Endothelial cell of umbilical vein (primary cell): Measurements from ENCODE around the gene GET4. TPM values are rescaled to one million over a fixed set of nuclear protein-coding genes. Genes with fewer than 3 reads are reported as not detected.

ENCODE experiments used
- BruUV-seq: library from RNA; stranded (reverse); fragments of 400-500 nt; replicated peaks from 2 replicates; lab custom pipeline; 2021; lab: Mats Ljungman, UMichigan
- CTCF ChIA-PET: fragments of 300-600, 350-600 bp; sonication (Branson Sonifier 250); formaldehyde crosslinking; loops from one replicate; lab custom pipeline; 2021; ENCODE audit warnings: antibody characterized with exemption, inconsistent platforms; lab: Charles Lee
- POLR2A ChIA-PET: fragments of 300-600, 350-600 bp; sonication (Branson Sonifier 250); formaldehyde crosslinking; loops from one replicate; lab custom pipeline; 2021; ENCODE audit warnings: antibody characterized with exemption, inconsistent platforms; lab: Charles Lee
- DNase-seq: peaks from one replicate; pipeline ENCODE4 v3.0.0-alpha.2; 2011; ENCODE audit warnings: low read depth, low spot score
- FAIRE-seq: peaks from 2 replicates; lab custom pipeline; 2011; peaks lifted over from hg19 to GRCh38; lab: Jason Lieb, UNC
- H2AFZ ChIP-seq: 2 replicates; pipeline ENCODE4 v1.6.0; 2012; ENCODE audit warnings: low read depth, low read length, control low read depth, inconsistent platforms
- H3K27ac ChIP-seq: 2 replicates; pipeline ENCODE4 v1.5.1; 2011; ENCODE audit warnings: low read depth, mild to moderate bottlenecking, control low read depth, low read length, moderate library complexity; ENCODE audit not compliant: insufficient read depth
- H3K27me3 ChIP-seq, 2 experiments: 2 replicates each; pipeline versions ENCODE4 v1.6.0 to v1.6.1; 2011; ENCODE audit warnings: low read length in 2 of 2, mixed read lengths in 1 of 2; ENCODE audit not compliant: control insufficient read depth in 2 of 2, insufficient read depth in 2 of 2
- H3K36me3 ChIP-seq, 2 experiments: 2 replicates in 1 of 2; 3 replicates in 1 of 2; pipeline ENCODE4 v1.5.1; 2011; ENCODE audit warnings: low read length in 2 of 2, mild to moderate bottlenecking in 1 of 2, moderate library complexity in 1 of 2; ENCODE audit not compliant: control insufficient read depth in 2 of 2, insufficient read depth in 2 of 2; ENCODE audit errors: extremely low read depth in 1 of 2
- H3K4me1 ChIP-seq: 3 replicates; pipeline ENCODE4 v1.5.1; 2011; ENCODE audit warnings: mild to moderate bottlenecking, low read length; ENCODE audit not compliant: control insufficient read depth, insufficient read depth; ENCODE audit errors: extremely low read depth
- H3K4me2 ChIP-seq: 2 replicates; pipeline ENCODE4 v1.6.1; 2011; ENCODE audit warnings: low read length, control low read depth, mixed read lengths; ENCODE audit not compliant: insufficient read depth
- H3K4me3 ChIP-seq, 3 experiments: fragments of 200-600 bp in 1 of 3; sonication (generic), shearing (Covaris generic) in 1 of 3; replicated peaks in 1 of 3; 2 replicates each; pipeline ENCODE4 v1.5.1; 2011 to 2016; ENCODE audit warnings: control low read depth in 3 of 3, low read length in 3 of 3, mild to moderate bottlenecking in 2 of 3, inconsistent platforms in 1 of 3, low read depth in 1 of 3, moderate library complexity in 1 of 3; ENCODE audit not compliant: insufficient read depth in 1 of 3
- H3K79me2 ChIP-seq: 2 replicates; pipeline ENCODE4 v1.6.0; 2012; ENCODE audit warnings: low read length, inconsistent platforms; ENCODE audit not compliant: control insufficient read depth, insufficient read depth
- H3K9ac ChIP-seq: replicated peaks from 2 replicates; pipeline ENCODE3; 2011; ENCODE audit warnings: low read length, control low read depth; ENCODE audit not compliant: insufficient read depth; ENCODE audit errors: extremely low read depth
- H3K9me1 ChIP-seq: replicated peaks from 3 replicates; pipeline ENCODE4 v1.6.0; 2011; ENCODE audit warnings: mild to moderate bottlenecking, low read length; ENCODE audit not compliant: control insufficient read depth, insufficient read depth; ENCODE audit errors: extremely low read depth
- H3K9me3 ChIP-seq: replicated peaks from 2 replicates; pipeline ENCODE4 v1.5.1; 2012; ENCODE audit warnings: low read length, inconsistent platforms; ENCODE audit not compliant: control insufficient read depth, insufficient read depth
- H4K20me1 ChIP-seq: replicated peaks from 2 replicates; pipeline ENCODE3; 2011; ENCODE audit warnings: mild to moderate bottlenecking, low read length; ENCODE audit not compliant: control insufficient read depth, insufficient read depth; ENCODE audit errors: extremely low read depth
- CTCF ChIP-seq, 2 donors: IDR thresholded peaks; 1 replicate in 1 of 2; 2 replicates in 1 of 2; pipeline ENCODE4 v1.5.1; 2011; ENCODE audit warnings: low read length in 2 of 2, mild to moderate bottlenecking in 2 of 2, moderate library complexity in 2 of 2, control low read depth in 1 of 2, inconsistent platforms in 1 of 2, low read depth in 1 of 2; ENCODE audit not compliant: insufficient read depth in 1 of 2; ENCODE audit errors: extremely low read depth in 1 of 2
- EZH2 ChIP-seq: IDR thresholded peaks from 2 replicates; pipeline ENCODE4 v1.6.1; 2012; ENCODE audit warnings: borderline replicate concordance, low read depth, mild to moderate bottlenecking, moderate library complexity, low read length, inconsistent platforms; ENCODE audit not compliant: severe bottlenecking
- FOS ChIP-seq: IDR thresholded peaks from 2 replicates; pipeline ENCODE4 v1.6.1; 2011; ENCODE audit warnings: mild to moderate bottlenecking, low read length, moderate library complexity, borderline replicate concordance; ENCODE audit not compliant: insufficient read depth
- GATA2 ChIP-seq: IDR thresholded peaks from 2 replicates; pipeline ENCODE4 v1.7.0; 2011; ENCODE audit warnings: low read depth, mild to moderate bottlenecking, moderate library complexity, mixed read lengths, low read length; ENCODE audit not compliant: insufficient read length, insufficient read depth
- JUN ChIP-seq: IDR thresholded peaks from 2 replicates; pipeline ENCODE4 v1.6.1; 2011; ENCODE audit warnings: borderline replicate concordance, low read depth; ENCODE audit not compliant: insufficient read length, insufficient read depth
- MAX ChIP-seq: IDR thresholded peaks from 2 replicates; pipeline ENCODE4 v1.6.1; 2011; ENCODE audit not compliant: insufficient read depth, insufficient read length
- POLR2A ChIP-seq: IDR thresholded peaks from 2 replicates; pipeline ENCODE4 v1.6.1; 2012; ENCODE audit warnings: low read depth, mild to moderate bottlenecking, control low read depth, low read length
- POLR2AphosphoS5 ChIP-seq: IDR thresholded peaks from 2 replicates; pipeline ENCODE4 v1.6.1; 2012; ENCODE audit warnings: low read depth, mild to moderate bottlenecking, control low read depth, low read length, moderate library complexity; ENCODE audit not compliant: insufficient read depth
- dilution Hi-C: fragments of 300-500 bp; cut with MboI; formaldehyde crosslinking; loops from one replicate; pipeline ENCODE4 v1.15.0; 2019; ENCODE audit warnings: low sequenced_read_pairs; ENCODE audit not compliant: extremely low pct_ligation_motif_present
- intact Hi-C: fragments of 100-400 bp; cut with micrococcal nuclease; formaldehyde crosslinking; loops from one replicate; pipeline ENCODE4 v1.10.0; 2022
- polyA plus RNA-seq, 4 experiments: library from polyadenylated mRNA; depleted of rRNA in 3 of 4; stranded (reverse) in 3 of 4; unstranded in 1 of 4; fragments of >200 nt; gene quantifications; 2 replicates each; pipeline versions ENCODE4 v1.2.1 to v1.2.3, GENCODE V29; 2011 to 2012; ENCODE audit warnings: missing spikeins in 1 of 4
- total RNA-seq: library from RNA; stranded (reverse); gene quantifications from 2 replicates; pipeline ENCODE4 v1.2.3, GENCODE V29; 2021

Gene GET4
- total and polyA plus RNA-seq, 2 donors (not counting 3 experiments of a cell fraction or from before 2014, with no cell fraction given), result 48.4 to 58.1 TPM

- FAIRE-seq (no peak), DNase-seq (no peak)
- H3K9ac ChIP-seq, result no peak overlapping the region
- dilution Hi-C loops (no loop called here), intact Hi-C loops (no loop called here)
- H4K20me1 ChIP-seq, result no peaks in the 10 kb centered on the region
- H3K79me2 ChIP-seq, result no peaks in the 10 kb centered on the region
- no peaks in the 10 kb centered on the region for H3K36me3 ChIP-seq
- H3K4me3 ChIP-seq, result no peak overlapping the region
- no peaks in the 10 kb centered on the region for H3K9me3 ChIP-seq
- no TSS peak for BruUV-seq
- peak overlapping the region; percentile 53 for H2AFZ ChIP-seq
- peaks cover 11% of the 10 kb centered on the region for H3K4me1 ChIP-seq
- ChIA-PET CTCF (no interaction called here), POLR2A (no interaction called here)
- no peaks in the 10 kb centered on the region for H3K27me3 ChIP-seq
- H3K4me2 ChIP-seq, result no peak overlapping the region
- TF ChIP-seq CTCF (IDR thresholded peaks at IDR 0.05; ENCODE audit: extremely low read depth in 1 of 2, insufficient read depth in 1 of 2, low read depth in 1 of 2, low read length in 2 of 2) (no peak), POLR2A (no peak)
- H3K27ac ChIP-seq, result no peak overlapping the region
- no peaks in the 10 kb centered on the region for H3K9me1 ChIP-seq
Observed at GRCh38 chr7:921581-922333, 45.4 kb downstream of the GET4 start.

GRCh38 chr7:922334-923107 lies 46.2 kb downstream of the GET4 start:
- H3K4me3 ChIP-seq, result no peak overlapping the region
- no peak for FAIRE-seq
- DNase-seq, result no peak
- POLR2A ChIA-PET, result no interaction called here
- H3K4me2 ChIP-seq, result no peak overlapping the region
- no peak overlapping the region for H3K27ac ChIP-seq
- H3K36me3 ChIP-seq, result no peaks in the 10 kb centered on the region
- no peaks in the 10 kb centered on the region for H3K27me3 ChIP-seq
- H3K9me1 ChIP-seq, result no peaks in the 10 kb centered on the region
- CTCF ChIA-PET, result no interaction called here
- no peaks in the 10 kb centered on the region for H4K20me1 ChIP-seq
- H3K9ac ChIP-seq, result no peak overlapping the region
- TF ChIP-seq POLR2AphosphoS5, result no peak
- TF ChIP-seq FOS, result no peak
- TF ChIP-seq MAX, result no peak
- no peak for TF ChIP-seq GATA2
- no peak for TF ChIP-seq JUN
- TF ChIP-seq POLR2A, result no peak
- TF ChIP-seq EZH2, result no peak
- no peak for TF ChIP-seq CTCF (IDR thresholded peaks at IDR 0.05; ENCODE audit: extremely low read depth in 1 of 2, insufficient read depth in 1 of 2, low read depth in 1 of 2, low read length in 2 of 2)
- H3K9me3 ChIP-seq, result no peaks in the 10 kb centered on the region
- H2AFZ ChIP-seq, result no peak overlapping the region
- no TSS peak for BruUV-seq
- peaks cover 11% of the 10 kb centered on the region for H3K4me1 ChIP-seq
- dilution Hi-C loops, result no loop called here
- no peaks in the 10 kb centered on the region for H3K79me2 ChIP-seq
- intact Hi-C loops, result no loop called here
